ENCODE measurements around the gene GLIPR1. TPM values are rescaled to one million over a fixed set of nuclear protein-coding genes. Genes with fewer than 3 reads are reported as not detected.

The GLIPR1 gene
- total RNA-seq, result 1 to 10 TPM; 3.0 to 8.0 (median 5.0) TPM

DNA sequence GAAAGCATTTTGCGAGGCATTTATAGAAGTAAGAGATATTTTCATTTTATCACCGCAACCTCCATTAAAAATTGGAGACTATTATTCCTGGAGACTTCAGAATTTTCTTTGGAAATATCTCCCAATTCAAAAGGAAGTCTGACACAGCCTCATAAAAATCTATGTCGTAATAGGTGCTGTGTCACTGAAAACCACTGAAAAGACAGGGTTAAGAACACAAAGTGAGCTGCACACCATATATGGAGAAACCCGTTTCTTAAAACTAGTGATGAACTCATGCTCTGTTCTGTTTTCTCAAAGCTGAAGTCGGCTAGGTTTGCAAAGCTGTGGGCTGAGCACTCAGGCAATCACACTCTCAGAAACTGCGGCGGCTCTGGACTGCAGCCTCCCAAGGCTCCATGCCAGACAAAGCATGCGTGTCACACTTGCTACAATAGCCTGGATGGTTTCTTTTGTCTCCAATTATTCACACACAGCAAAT is at the start of gene GLIPR1:
GLIPR1 (plus strand) TSS at position 287 of the 481 bp plus-strand sequence; CDS start at position 413, 126 bp downstream.
- peak within 1 kb of the TSS; percentile 41 to 80 (median 72) for H3K27ac ChIP-seq
- H3K4me1 ChIP-seq, result peaks cover 0 to 34% (median 0%) of the 10 kb centered on the region in 3 donors
- H3K4me3 ChIP-seq, result peak within 1 kb of the TSS; percentile 24 to 69 (median 44)
- H3K27me3 ChIP-seq, result no peaks in the 10 kb centered on the region
- DNase-seq, result peak; percentile 15
- TF ChIP-seq POLR2A (IDR thresholded peaks at IDR 0.05), result peak in 2 of 4 donors; percentile 64 to 71
- TF ChIP-seq, protein P1, sequence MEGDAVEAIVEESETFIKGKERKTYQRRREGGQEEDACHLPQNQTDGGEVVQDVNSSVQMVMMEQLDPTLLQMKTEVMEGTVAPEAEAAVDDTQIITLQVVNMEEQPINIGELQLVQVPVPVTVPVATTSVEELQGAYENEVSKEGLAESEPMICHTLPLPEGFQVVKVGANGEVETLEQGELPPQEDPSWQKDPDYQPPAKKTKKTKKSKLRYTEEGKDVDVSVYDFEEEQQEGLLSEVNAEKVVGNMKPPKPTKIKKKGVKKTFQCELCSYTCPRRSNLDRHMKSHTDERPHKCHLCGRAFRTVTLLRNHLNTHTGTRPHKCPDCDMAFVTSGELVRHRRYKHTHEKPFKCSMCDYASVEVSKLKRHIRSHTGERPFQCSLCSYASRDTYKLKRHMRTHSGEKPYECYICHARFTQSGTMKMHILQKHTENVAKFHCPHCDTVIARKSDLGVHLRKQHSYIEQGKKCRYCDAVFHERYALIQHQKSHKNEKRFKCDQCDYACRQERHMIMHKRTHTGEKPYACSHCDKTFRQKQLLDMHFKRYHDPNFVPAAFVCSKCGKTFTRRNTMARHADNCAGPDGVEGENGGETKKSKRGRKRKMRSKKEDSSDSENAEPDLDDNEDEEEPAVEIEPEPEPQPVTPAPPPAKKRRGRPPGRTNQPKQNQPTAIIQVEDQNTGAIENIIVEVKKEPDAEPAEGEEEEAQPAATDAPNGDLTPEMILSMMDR (IDR thresholded peaks at IDR 0.05), result no peak
- H3K36me3 ChIP-seq, result no peaks in the 10 kb centered on the region
- intact Hi-C loops (cut with DNase I), result no loop called here
- WGBS, 2 donors, result 9 to 15% methylated on average over 8 of the region's 8 CpGs
- no peaks in the 10 kb centered on the region for H3K9me3 ChIP-seq

DNA sequence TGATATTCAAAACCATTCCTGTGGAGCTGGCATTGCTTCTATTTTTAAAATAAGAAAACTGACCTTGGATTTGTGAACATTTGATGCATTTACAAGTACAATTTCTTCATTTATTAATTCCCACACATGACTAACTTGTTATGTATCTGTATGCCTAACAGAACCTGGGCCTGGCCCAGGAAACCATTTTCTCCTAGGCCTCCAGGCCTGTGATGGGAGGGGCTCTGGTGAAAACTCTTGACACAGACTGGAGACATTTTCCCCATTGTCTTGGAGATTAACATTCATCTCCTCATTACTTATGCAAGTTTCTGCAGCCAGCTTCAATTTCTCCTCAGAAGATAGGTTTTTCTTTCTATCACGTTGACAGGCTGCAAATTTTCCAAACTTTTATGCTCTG is 47.6 kb upstream of the GLIPR1 start:
- Histone ChIP-seq H3K36me3 (no peaks in the 10 kb centered on the region), H3K4me3 (no peak overlapping the region), H3K9me3 (peaks cover 0 to 8% (median 3%) of the 10 kb centered on the region in 3 donors), H3K4me1 (no peaks in the 10 kb centered on the region), H3K27me3 (no peaks in the 10 kb centered on the region), H3K27ac (no peak overlapping the region)
- no peak for TF ChIP-seq POLR2A (IDR thresholded peaks at IDR 0.05)
- TF ChIP-seq, protein P1 (IDR thresholded peaks at IDR 0.05), result no peak
- intact Hi-C loops (cut with DNase I), result no loop called here
- 45 to 50% methylated on average over 1 of the region's 1 CpG for WGBS, 2 donors
- DNase-seq, result no peak

GRCh38 chr12:75437564-75437963 is 43.0 kb upstream of the GLIPR1 start:
- TF ChIP-seq POLR2A (IDR thresholded peaks at IDR 0.05), result no peak
- TF ChIP-seq, protein P1 (IDR thresholded peaks at IDR 0.05), result peak in 1 of 6 experiments; percentile 39
- Histone ChIP-seq H3K36me3 (no peaks in the 10 kb centered on the region), H3K27me3 (peaks cover 0 to 14% (median 0%) of the 10 kb centered on the region in 4 donors), H3K4me3 (no peak overlapping the region), H3K4me1 (no peaks in the 10 kb centered on the region), H3K9me3 (no peaks in the 10 kb centered on the region), H3K27ac (no peak overlapping the region)
- 56 to 100% methylated on average over 1 to 2 of the region's 2 CpGs for WGBS, 2 donors
- intact Hi-C loops (cut with DNase I), result no loop called here
- no peak for DNase-seq

GRCh38 chr12:75438059-75438754 is 42.3 kb upstream of the GLIPR1 start:
- TF ChIP-seq, protein P1 (IDR thresholded peaks at IDR 0.05), result no peak
- TF ChIP-seq POLR2A (IDR thresholded peaks at IDR 0.05), result no peak
- Histone ChIP-seq H3K9me3 (no peaks in the 10 kb centered on the region), H3K4me3 (no peak overlapping the region), H3K27me3 (peaks cover 0 to 14% (median 0%) of the 10 kb centered on the region in 4 donors), H3K4me1 (no peaks in the 10 kb centered on the region), H3K27ac (no peak overlapping the region), H3K36me3 (no peaks in the 10 kb centered on the region)
- no peak for DNase-seq
- 57 to 70% methylated on average over 3 to 4 of the region's 4 CpGs for WGBS, 2 donors
- intact Hi-C loops (cut with DNase I), result no loop called here

DNA sequence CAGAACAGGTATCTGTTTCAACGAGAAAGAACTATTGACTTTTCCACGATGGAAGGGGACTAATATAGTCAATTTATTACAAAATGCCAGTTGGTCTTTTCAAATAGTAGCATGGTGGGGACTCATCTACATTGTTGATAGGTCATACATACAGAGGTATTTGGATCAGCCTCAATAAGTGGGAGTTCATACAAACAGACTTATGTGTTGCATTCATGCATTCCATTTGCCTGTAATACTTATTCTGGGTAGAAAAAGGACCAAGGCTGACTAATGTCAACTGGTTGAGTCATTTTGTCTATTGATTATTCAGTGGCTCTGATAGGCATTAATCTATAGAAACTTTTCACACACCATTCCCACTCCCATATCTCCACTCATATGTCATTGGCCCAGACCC is 41.5 kb upstream of the GLIPR1 start:
- TF ChIP-seq, protein P1 (IDR thresholded peaks at IDR 0.05), result no peak
- Histone ChIP-seq H3K27me3 (peaks cover 0 to 14% (median 0%) of the 10 kb centered on the region in 4 donors), H3K9me3 (no peaks in the 10 kb centered on the region), H3K36me3 (no peaks in the 10 kb centered on the region), H3K4me3 (no peak overlapping the region), H3K4me1 (no peaks in the 10 kb centered on the region), H3K27ac (no peak overlapping the region)
- no peak for DNase-seq
- whole genome bisulfite sequencing, 2 donors, result 58 to 64% methylated on average over 2 of the region's 2 CpGs
- intact Hi-C loops (cut with DNase I), result no loop called here

All from esophagus squamous epithelium (tissue), 5 donors.